ENCODE data around the gene RAC2.

Gene RAC2

DNA sequence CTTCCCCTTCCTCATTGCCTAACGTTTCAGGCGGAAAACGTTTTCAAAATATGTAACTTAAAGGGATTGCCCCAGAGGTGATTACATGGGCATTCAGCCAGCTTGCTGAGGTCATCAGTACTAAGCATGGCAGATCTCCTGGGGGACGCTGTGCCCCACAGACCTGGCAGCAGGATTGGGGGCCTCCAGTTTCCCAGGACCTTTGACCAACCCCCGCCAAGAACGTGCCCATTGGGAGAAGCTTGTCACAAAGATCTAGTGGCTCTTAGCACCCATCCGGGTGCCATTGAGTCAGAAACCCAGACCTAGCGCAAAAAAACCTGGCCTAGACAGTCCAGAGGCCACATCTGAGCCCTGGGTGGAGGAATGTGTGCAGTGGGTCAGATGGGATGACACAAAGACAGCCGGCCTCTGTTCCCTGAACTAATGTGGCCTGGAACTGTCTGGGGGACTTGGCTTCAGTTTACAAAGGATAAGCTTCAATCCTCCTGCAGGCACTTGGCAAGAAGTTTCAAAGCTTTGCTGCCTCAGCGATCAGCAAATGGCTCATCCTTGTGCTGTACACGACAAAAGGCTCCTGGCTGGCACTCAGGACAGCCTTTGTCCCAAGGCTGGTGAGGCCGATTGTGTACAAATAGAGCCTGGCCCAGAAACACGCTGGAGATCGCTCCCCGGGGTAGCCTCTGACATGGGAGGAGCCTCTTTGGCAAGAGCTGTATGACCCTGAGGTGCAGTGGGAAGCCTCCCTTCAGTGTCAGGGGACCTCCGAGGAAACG lies 65.5 kb downstream of the RAC2 start:
- TF ChIP-seq, protein P1, sequence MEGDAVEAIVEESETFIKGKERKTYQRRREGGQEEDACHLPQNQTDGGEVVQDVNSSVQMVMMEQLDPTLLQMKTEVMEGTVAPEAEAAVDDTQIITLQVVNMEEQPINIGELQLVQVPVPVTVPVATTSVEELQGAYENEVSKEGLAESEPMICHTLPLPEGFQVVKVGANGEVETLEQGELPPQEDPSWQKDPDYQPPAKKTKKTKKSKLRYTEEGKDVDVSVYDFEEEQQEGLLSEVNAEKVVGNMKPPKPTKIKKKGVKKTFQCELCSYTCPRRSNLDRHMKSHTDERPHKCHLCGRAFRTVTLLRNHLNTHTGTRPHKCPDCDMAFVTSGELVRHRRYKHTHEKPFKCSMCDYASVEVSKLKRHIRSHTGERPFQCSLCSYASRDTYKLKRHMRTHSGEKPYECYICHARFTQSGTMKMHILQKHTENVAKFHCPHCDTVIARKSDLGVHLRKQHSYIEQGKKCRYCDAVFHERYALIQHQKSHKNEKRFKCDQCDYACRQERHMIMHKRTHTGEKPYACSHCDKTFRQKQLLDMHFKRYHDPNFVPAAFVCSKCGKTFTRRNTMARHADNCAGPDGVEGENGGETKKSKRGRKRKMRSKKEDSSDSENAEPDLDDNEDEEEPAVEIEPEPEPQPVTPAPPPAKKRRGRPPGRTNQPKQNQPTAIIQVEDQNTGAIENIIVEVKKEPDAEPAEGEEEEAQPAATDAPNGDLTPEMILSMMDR (conservative IDR thresholded peaks at IDR 0.05; ENCODE audit: low read depth, low read length): no peak
- no peak overlapping the region for H2AFZ ChIP-seq (ENCODE audit: low read depth)
- H4K20me1 ChIP-seq (ENCODE audit: insufficient read depth): no peaks in the 10 kb centered on the region
- no peak overlapping the region for H3K27ac ChIP-seq
- no peak overlapping the region for H3K4me2 ChIP-seq
- peaks cover 6% of the 10 kb centered on the region; the same call in 1 of the 2 replicates for H3K27me3 ChIP-seq (ENCODE audit: insufficient read depth, low read depth)
- H3K9ac ChIP-seq: no peak overlapping the region
- no peaks in the 10 kb centered on the region for H3K36me3 ChIP-seq (ENCODE audit: insufficient read depth)
- no peaks in the 10 kb centered on the region for H3K79me2 ChIP-seq (ENCODE audit: insufficient read depth, low read depth)
- no peak overlapping the region for H3K4me3 ChIP-seq (IDR thresholded peaks at IDR 0.05; ENCODE audit: insufficient read depth, low read depth, low read length)
- H3K4me1 ChIP-seq (ENCODE audit: low read depth, poor library complexity, severe bottlenecking): no peaks in the 10 kb centered on the region

DNA sequence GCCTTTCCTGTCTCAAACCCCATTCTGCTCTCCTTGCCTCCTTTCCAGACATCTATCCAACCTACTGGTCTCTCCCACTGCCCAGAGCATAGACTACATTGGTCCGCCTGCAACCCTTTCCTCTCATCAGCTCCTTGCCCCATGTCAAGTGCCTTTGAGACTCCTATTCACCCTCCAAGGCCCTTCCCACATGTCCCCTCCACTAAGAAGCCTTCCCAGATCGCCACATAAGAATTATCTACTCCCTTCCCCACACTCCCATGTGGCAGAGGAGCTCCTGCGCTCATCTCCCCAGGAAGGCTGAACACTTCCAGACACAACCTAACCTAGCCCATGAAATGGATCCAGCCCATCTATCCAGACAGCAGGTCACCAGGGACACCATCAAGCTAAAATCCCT lies 66.3 kb downstream of the RAC2 start:
- no peaks in the 10 kb centered on the region for H3K79me2 ChIP-seq (ENCODE audit: insufficient read depth, low read depth)
- no peaks in the 10 kb centered on the region for H3K36me3 ChIP-seq (ENCODE audit: insufficient read depth)
- no peak overlapping the region for H3K9ac ChIP-seq
- no peaks in the 10 kb centered on the region for H3K4me1 ChIP-seq (ENCODE audit: low read depth, poor library complexity, severe bottlenecking)
- H3K27ac ChIP-seq: no peak overlapping the region
- H2AFZ ChIP-seq (ENCODE audit: low read depth): no peak overlapping the region
- peaks cover 6% of the 10 kb centered on the region; the same call in 1 of the 2 replicates for H3K27me3 ChIP-seq (ENCODE audit: insufficient read depth, low read depth)
- H3K4me2 ChIP-seq: no peak overlapping the region
- no peaks in the 10 kb centered on the region for H4K20me1 ChIP-seq (ENCODE audit: insufficient read depth)
- no peak overlapping the region for H3K4me3 ChIP-seq (IDR thresholded peaks at IDR 0.05; ENCODE audit: insufficient read depth, low read depth, low read length)
- TF ChIP-seq, protein P1 (conservative IDR thresholded peaks at IDR 0.05; ENCODE audit: low read depth, low read length): no peak

DNA sequence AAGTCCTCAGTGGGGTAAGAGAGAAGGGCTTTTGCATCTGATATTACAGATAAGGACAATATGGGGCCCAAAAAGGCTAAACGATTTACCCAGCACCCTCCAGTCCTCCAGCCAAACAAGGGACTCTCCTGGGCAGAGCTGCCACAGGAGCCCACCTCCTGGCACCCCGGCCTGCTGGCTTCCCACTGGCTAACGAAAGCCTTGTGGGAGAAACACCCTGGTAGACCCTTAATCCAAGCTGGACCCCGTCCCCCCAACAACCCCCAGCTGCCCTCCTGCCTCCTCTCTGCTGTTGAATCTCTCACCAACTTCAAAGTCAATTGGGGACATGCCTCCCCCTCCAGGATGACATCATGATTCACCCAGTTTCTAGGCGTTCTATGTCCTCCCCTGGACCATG lies 66.8 kb downstream of the RAC2 start:
- peaks cover 6% of the 10 kb centered on the region; the same call in 1 of the 2 replicates for H3K27me3 ChIP-seq (ENCODE audit: insufficient read depth, low read depth)
- no peak overlapping the region for H3K4me2 ChIP-seq
- no peak overlapping the region for H3K27ac ChIP-seq

DNA sequence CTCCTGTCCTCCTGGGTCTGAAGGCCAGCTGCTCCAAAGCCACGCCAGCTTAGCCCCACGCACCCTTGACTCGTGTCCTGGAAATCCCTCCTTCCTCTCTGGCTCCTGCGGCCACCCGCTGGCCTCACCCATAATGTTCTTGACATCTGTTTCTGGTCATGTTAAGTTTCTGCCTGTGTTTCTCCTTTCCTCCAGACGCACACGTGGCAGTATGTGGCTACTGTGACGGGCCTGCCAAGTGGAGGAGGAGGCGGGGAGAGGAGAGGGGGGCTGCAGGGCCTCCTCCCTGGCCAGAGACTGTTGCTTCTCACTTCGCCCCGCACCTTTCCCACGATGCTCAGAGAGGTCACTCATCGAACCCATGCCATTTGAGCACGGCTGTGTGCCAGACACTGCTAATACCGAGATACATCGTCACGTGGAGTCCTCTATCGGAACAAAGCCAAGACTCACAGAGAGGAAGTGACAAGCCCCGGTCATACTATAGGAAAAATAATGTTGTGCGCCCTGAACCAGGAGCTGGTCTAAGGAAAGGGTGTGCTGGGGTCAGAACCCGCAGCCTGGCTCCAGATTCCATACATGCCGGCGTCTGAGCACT lies 67.5 kb downstream of the RAC2 start:
- H4K20me1 ChIP-seq (ENCODE audit: insufficient read depth): no peaks in the 10 kb centered on the region
- TF ChIP-seq, protein P1 (conservative IDR thresholded peaks at IDR 0.05; ENCODE audit: low read depth, low read length): no peak
- no peak overlapping the region for H3K4me3 ChIP-seq (IDR thresholded peaks at IDR 0.05; ENCODE audit: insufficient read depth, low read depth, low read length)
- H3K27me3 ChIP-seq (ENCODE audit: insufficient read depth, low read depth): peaks cover 6% of the 10 kb centered on the region; the same call in 1 of the 2 replicates
- no peak overlapping the region for H3K4me2 ChIP-seq
- no peak overlapping the region for H2AFZ ChIP-seq (ENCODE audit: low read depth)
- no peak overlapping the region for H3K27ac ChIP-seq
- no peaks in the 10 kb centered on the region for H3K4me1 ChIP-seq (ENCODE audit: low read depth, poor library complexity, severe bottlenecking)
- no peaks in the 10 kb centered on the region for H3K79me2 ChIP-seq (ENCODE audit: insufficient read depth, low read depth)
- no peaks in the 10 kb centered on the region for H3K36me3 ChIP-seq (ENCODE audit: insufficient read depth)
- no peak overlapping the region for H3K9ac ChIP-seq

More for the DNA sequence above, 66.8 kb downstream of the RAC2 start:
- Histone ChIP-seq H3K9ac (no peak overlapping the region), H3K79me2 (ENCODE audit: insufficient read depth, low read depth) (no peaks in the 10 kb centered on the region), H4K20me1 (ENCODE audit: insufficient read depth) (no peaks in the 10 kb centered on the region), H2AFZ (ENCODE audit: low read depth) (no peak overlapping the region), H3K4me3 (IDR thresholded peaks at IDR 0.05; ENCODE audit: insufficient read depth, low read depth, low read length) (no peak overlapping the region), H3K4me1 (ENCODE audit: low read depth, poor library complexity, severe bottlenecking) (no peaks in the 10 kb centered on the region), H3K36me3 (ENCODE audit: insufficient read depth) (no peaks in the 10 kb centered on the region)
- TF ChIP-seq, protein P1 (conservative IDR thresholded peaks at IDR 0.05; ENCODE audit: low read depth, low read length): no peak

Data from KMS-11 (cell line).